MM.1S (cell line): ENCODE data around the gene CYP4F12.

ENCODE experiments used
- EZH2 ChIP-seq: fragments of 300-600 bp; sonication (generic); optimal IDR thresholded peaks from 2 replicates; pipeline ENCODE3; 2017; ENCODE audit warnings: low read depth, mild to moderate bottlenecking, antibody characterized with exemption, low read length, mixed read lengths
- TF ChIP-seq, protein P1 (sequence below): fragments of 300-600 bp; sonication (generic); IDR thresholded peaks from 2 replicates; pipeline ENCODE4 v1.5.1; 2016; ENCODE audit warnings: antibody characterized with exemption, low read length, mixed read lengths

DNA sequence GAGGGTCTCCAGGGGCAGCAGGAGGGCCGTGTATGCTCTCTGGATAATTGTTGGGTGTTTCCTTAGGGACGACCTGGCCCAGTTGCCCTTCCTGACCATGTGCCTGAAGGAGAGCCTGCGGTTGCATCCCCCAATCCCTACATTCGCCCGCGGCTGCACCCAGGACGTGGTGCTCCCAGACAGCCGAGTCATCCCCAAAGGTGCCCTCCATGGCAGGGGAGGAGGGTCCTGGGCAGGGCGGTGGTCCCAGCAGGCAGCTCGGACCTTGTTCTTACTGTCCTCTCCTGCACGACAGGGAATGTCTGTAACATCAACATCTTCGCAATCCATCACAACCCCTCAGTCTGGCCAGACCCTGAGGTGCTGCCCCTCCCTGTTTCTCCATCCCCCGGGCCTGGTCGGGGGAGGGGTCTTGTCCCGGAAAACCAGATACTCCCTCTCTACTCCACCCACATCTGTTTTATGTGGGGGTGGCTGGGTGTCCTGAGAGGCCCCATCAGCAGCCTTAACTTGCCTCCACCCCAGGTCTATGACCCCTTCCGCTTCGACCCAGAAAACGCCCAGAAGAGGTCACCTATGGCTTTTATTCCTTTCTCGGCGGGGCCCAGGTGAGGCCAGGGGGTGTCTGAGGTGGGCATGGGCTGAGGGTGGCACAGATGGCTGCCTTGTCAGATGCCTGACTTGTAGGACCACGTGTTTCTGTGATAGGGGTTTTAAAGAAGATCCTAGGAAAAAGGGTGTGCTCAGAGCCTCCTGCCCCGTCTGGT is 44.5 kb upstream of the CYP4F12 start:
- TF ChIP-seq, protein P1, sequence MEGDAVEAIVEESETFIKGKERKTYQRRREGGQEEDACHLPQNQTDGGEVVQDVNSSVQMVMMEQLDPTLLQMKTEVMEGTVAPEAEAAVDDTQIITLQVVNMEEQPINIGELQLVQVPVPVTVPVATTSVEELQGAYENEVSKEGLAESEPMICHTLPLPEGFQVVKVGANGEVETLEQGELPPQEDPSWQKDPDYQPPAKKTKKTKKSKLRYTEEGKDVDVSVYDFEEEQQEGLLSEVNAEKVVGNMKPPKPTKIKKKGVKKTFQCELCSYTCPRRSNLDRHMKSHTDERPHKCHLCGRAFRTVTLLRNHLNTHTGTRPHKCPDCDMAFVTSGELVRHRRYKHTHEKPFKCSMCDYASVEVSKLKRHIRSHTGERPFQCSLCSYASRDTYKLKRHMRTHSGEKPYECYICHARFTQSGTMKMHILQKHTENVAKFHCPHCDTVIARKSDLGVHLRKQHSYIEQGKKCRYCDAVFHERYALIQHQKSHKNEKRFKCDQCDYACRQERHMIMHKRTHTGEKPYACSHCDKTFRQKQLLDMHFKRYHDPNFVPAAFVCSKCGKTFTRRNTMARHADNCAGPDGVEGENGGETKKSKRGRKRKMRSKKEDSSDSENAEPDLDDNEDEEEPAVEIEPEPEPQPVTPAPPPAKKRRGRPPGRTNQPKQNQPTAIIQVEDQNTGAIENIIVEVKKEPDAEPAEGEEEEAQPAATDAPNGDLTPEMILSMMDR: no peak
- TF ChIP-seq EZH2: no peak
